OCI-LY7 (cell line): Measurements from ENCODE around the gene CCNL1. TPM values are rescaled to one million over a fixed set of nuclear protein-coding genes. Genes with fewer than 3 reads are reported as not detected.

Experiments used
- Bru-seq: library from RNA; stranded (reverse); fragments of 400-500 nt; gene quantifications from one replicate; lab custom pipeline; 2021; lab: Mats Ljungman, UMichigan
- BruChase-seq, 2 experiments: library from RNA; stranded (reverse); fragments of 400-500 nt; gene quantifications; one replicate each; lab custom pipeline; 2021; lab: Mats Ljungman, UMichigan
- BruUV-seq: library from RNA; stranded (reverse); fragments of 400-500 nt; replicated peaks from 2 replicates; lab custom pipeline; 2021; lab: Mats Ljungman, UMichigan
- CTCF ChIA-PET: fragments of 300-600 bp; sonication (Branson Sonifier 250); formaldehyde crosslinking; loops from one replicate; lab custom pipeline; 2022; ENCODE audit warnings: antibody characterized with exemption; ENCODE audit not compliant: unreplicated experiment; lab: Charles Lee
- POLR2A ChIA-PET: fragments of 300-600 bp; sonication (Branson Sonifier 250); formaldehyde crosslinking; loops from one replicate; lab custom pipeline; 2022; ENCODE audit warnings: antibody characterized with exemption; lab: Charles Lee
- DNase-seq: peaks from one replicate; pipeline ENCODE4 v3.0.0-alpha.2; 2015; ENCODE audit warnings: low spot score
- H2AFZ ChIP-seq: fragments of 200-600 bp; sonication (generic), shearing (Covaris generic); 2 replicates; pipeline ENCODE4 v1.6.1; 2014; ENCODE audit warnings: mild to moderate bottlenecking, antibody characterized with exemption, low read length, moderate library complexity
- H3K27ac ChIP-seq: fragments of 200-600 bp; sonication (generic); 2 replicates; pipeline ENCODE4 v1.5.1; 2014; ENCODE audit warnings: mixed run types, low read depth, mild to moderate bottlenecking, moderate library complexity, low read length, inconsistent platforms; ENCODE audit not compliant: poor library complexity, severe bottlenecking
- H3K36me3 ChIP-seq: fragments of 200-600 bp; sonication (generic); 2 replicates; pipeline ENCODE4 v1.6.1; 2014; ENCODE audit warnings: mild to moderate bottlenecking, antibody characterized with exemption, low read length, moderate library complexity, mixed read lengths; ENCODE audit not compliant: insufficient read depth
- H3K4me1 ChIP-seq: fragments of 200-600 bp; sonication (generic); 2 replicates; pipeline ENCODE4 v1.5.1; 2014; ENCODE audit warnings: mild to moderate bottlenecking, low read length; ENCODE audit not compliant: insufficient read depth, poor library complexity, severe bottlenecking
- H3K4me2 ChIP-seq: fragments of 200-600 bp; sonication (generic); 2 replicates; pipeline ENCODE4 v1.6.1; 2014; ENCODE audit warnings: mild to moderate bottlenecking, low read length
- H3K4me3 ChIP-seq: fragments of 200-600 bp; sonication (generic); 2 replicates; pipeline ENCODE4 v1.5.1; 2014; ENCODE audit warnings: mild to moderate bottlenecking, low read depth, low read length; ENCODE audit not compliant: poor library complexity, severe bottlenecking
- H3K79me2 ChIP-seq: fragments of 200-600 bp; sonication (generic); 2 replicates; pipeline ENCODE4 v1.6.1; 2016; ENCODE audit warnings: low read depth, mild to moderate bottlenecking, low read length, moderate library complexity, mixed read lengths; ENCODE audit not compliant: insufficient read depth
- H3K9me2 ChIP-seq: fragments of 200-600 bp; sonication (generic); 2 replicates; pipeline ENCODE4 v1.6.1; 2016; ENCODE audit warnings: mild to moderate bottlenecking, low read length, mixed read lengths; ENCODE audit not compliant: insufficient read depth
- H3K9me3 ChIP-seq: fragments of 200-600 bp; sonication (generic); 2 replicates; pipeline ENCODE4 v1.6.1; 2014; ENCODE audit warnings: mild to moderate bottlenecking, mixed run types, low read length, mixed read lengths
- H4K20me1 ChIP-seq: fragments of 200-600 bp; sonication (generic); 2 replicates; pipeline ENCODE4 v1.6.1; 2014; ENCODE audit warnings: mild to moderate bottlenecking, antibody characterized with exemption, low read length, moderate library complexity, mixed read lengths; ENCODE audit not compliant: insufficient read depth
- EZH2phosphoT487 ChIP-seq: fragments of 200-600 bp; sonication (generic); IDR thresholded peaks from 2 replicates; pipeline ENCODE4 v1.6.1; 2018; ENCODE audit warnings: low read depth, borderline replicate concordance, mild to moderate bottlenecking, mixed run types, antibody characterized with exemption, low read length, moderate library complexity, mixed read lengths
- intact Hi-C: fragments of 100-400 bp; cut with micrococcal nuclease; formaldehyde crosslinking; loops from one replicate; pipeline ENCODE4 v1.10.0; 2022; ENCODE audit not compliant: unreplicated experiment
- long read RNA-seq: library from polyadenylated mRNA; stranded (forward); transcript quantifications from one replicate; pipeline ENCODE4 v2.0.0, GENCODE V29; 2022
- total RNA-seq, 2 experiments: library from RNA; depleted of rRNA in 1 of 2; stranded (reverse); fragments of >200 nt in 1 of 2; shearing (Covaris generic) in 1 of 2; gene quantifications; 2 replicates each; pipeline ENCODE4 v1.2.3, GENCODE V29; 2014 to 2022
- TF ChIP-seq, protein P1 (sequence below): fragments of 200-600 bp; sonication (generic); conservative IDR thresholded peaks from 2 replicates; pipeline ENCODE4 v1.5.1; 2014; ENCODE audit warnings: mild to moderate bottlenecking, antibody characterized with exemption, low read length, moderate library complexity, mixed read lengths

CCNL1 gene
- total RNA-seq (2014; rRNA removed; shearing (Covaris generic)) (221 and 280 TPM in 2 replicates), total RNA-seq (2022) (158 and 190 TPM in 2 replicates), Bru-seq, nascent RNA (percentile 100 among the genes with signal in this experiment), BruChase-seq, experiment 1, labeled RNA remaining after a 6-hour chase (percentile 80 among the genes with signal in this experiment), BruChase-seq, experiment 2, labeled RNA remaining after a 2-hour chase (percentile 95 among the genes with signal in this experiment)
- long read RNA-seq, full-length matches to known transcripts, result 32 of 133 reads
- long read RNA-seq, partial matches to known transcripts, result 3 of 133 reads
- long read RNA-seq, other reads (novel, unspliced or antisense), result 98 of 133 reads

DNA sequence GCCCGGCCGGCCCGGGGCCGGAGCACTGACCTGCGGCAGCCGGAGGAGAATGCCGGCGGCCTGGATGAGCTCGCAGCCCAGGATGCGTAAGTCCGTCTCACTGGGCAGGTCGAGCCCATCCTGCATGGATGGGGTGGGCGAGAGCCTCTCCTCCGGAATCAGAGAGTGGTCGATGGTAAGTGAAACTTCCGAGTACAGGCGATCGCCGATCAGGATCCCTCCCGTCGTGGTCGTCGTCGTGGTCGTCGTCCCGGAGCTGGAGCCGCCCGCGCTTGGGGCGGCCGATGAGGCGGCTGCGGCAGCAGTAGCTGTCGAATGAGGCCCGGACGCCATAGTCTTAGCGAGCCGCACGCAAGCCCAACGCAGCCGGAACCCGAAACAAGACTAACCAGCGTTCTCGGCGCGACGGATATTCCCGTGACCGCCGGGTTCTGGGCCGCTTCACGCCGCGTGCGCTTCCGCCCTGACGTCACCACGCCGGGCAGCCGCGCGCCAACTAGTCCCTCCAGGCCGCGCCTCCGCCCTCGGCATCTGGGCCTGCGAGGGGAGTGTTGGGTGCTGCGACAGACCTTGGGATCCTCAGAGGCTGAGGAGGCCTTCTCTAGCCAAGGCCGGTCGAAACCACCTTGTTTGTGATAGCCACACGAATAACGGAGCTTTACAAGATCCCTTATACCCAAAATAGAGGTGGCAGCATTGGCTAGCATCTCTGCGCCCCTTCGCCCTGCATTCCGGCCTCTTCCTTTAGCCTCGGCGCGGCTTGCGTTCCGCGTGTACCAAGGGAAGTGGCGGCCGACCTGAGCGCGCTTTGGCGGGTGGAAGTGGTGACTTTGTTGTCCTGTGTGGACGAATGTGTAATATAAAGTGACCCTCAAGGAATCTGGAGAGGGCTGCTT is at the start of gene CCNL1:
TSS of gene CCNL1 (minus strand) at position 386 of the 896 bp plus-strand sequence. CDS start at position 333, 53 bp downstream.
- H3K27ac ChIP-seq, result peak within 1 kb of the TSS; percentile 92
- peak within 1 kb of the TSS; percentile 88 for H3K4me3 ChIP-seq
- DNase-seq, result peak; percentile 97
- peaks cover 42% of the 10 kb centered on the region for H4K20me1 ChIP-seq
- no peaks in the 10 kb centered on the region for H3K9me3 ChIP-seq
- ChIA-PET CTCF (interaction anchor here (0.6 to 1.7 kb wide), 5 partner anchors 11 to 992 kb away, joined by 3 to 9 read pairs (median 3); no protein-coding TSS in a partner anchor), POLR2A (interaction anchor here (0.8 to 8.7 kb wide), 11 partner anchors 9 to 490 kb away, joined by 3 to 245 read pairs (median 5); no protein-coding TSS in a partner anchor)
- peaks cover 62% of the 10 kb centered on the region for H3K79me2 ChIP-seq
- TSS peak; percentile 89 for BruUV-seq
- intact Hi-C loops, result loop anchor here (1.0 to 10.0 kb wide), 7 partner anchors 15 to 1285 kb away; partner anchors contain the start of genes GMPS, RSRC1, SSR3 and TIPARP
- no peaks in the 10 kb centered on the region for H3K9me2 ChIP-seq
- peak within 1 kb of the TSS; percentile 94 for H3K4me2 ChIP-seq
- peaks cover 49% of the 10 kb centered on the region for H3K36me3 ChIP-seq
- H3K4me1 ChIP-seq, result peaks cover 48% of the 10 kb centered on the region
- TF ChIP-seq, protein P1, sequence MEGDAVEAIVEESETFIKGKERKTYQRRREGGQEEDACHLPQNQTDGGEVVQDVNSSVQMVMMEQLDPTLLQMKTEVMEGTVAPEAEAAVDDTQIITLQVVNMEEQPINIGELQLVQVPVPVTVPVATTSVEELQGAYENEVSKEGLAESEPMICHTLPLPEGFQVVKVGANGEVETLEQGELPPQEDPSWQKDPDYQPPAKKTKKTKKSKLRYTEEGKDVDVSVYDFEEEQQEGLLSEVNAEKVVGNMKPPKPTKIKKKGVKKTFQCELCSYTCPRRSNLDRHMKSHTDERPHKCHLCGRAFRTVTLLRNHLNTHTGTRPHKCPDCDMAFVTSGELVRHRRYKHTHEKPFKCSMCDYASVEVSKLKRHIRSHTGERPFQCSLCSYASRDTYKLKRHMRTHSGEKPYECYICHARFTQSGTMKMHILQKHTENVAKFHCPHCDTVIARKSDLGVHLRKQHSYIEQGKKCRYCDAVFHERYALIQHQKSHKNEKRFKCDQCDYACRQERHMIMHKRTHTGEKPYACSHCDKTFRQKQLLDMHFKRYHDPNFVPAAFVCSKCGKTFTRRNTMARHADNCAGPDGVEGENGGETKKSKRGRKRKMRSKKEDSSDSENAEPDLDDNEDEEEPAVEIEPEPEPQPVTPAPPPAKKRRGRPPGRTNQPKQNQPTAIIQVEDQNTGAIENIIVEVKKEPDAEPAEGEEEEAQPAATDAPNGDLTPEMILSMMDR, result no peak
- TF ChIP-seq EZH2phosphoT487, result no peak
- H2AFZ ChIP-seq, result peak within 1 kb of the TSS; percentile 56; the same call in 1 of the 2 replicates

GRCh38 chr3:157204880-157205279 is 44.9 kb upstream of the CCNL1 start:
- intact Hi-C loops, result loop anchor here (10.0 kb wide), 1 partner anchor 1050 kb away; no protein-coding TSS in a partner anchor
- CTCF ChIA-PET, result no interaction called here
- no peak overlapping the region for H3K4me3 ChIP-seq
- H3K36me3 ChIP-seq, result no peaks in the 10 kb centered on the region
- no peaks in the 10 kb centered on the region for H3K79me2 ChIP-seq
- no peak for DNase-seq
- no peak overlapping the region for H3K4me2 ChIP-seq
- no peaks in the 10 kb centered on the region for H3K4me1 ChIP-seq
- TF ChIP-seq, protein P1, result no peak
- no peak for TF ChIP-seq EZH2phosphoT487
- no peaks in the 10 kb centered on the region for H3K9me2 ChIP-seq
- no peak overlapping the region for H2AFZ ChIP-seq
- BruUV-seq, result no TSS peak
- H3K9me3 ChIP-seq, result no peaks in the 10 kb centered on the region
- no peak overlapping the region for H3K27ac ChIP-seq
- H4K20me1 ChIP-seq, result no peaks in the 10 kb centered on the region
- POLR2A ChIA-PET, result interaction anchor here (0.6 to 1.1 kb wide), 2 partner anchors 10 to 90 kb away, joined by 3 read pairs; no protein-coding TSS in a partner anchor
